Prostate gland (tissue), 2 donors: Measurements from ENCODE around the gene SETD3. TPM values are rescaled to one million over a fixed set of nuclear protein-coding genes. Genes with fewer than 3 reads are reported as not detected.

Experiments used
- DNase-seq: peaks from one replicate; pipeline ENCODE4 v3.0.0-alpha.2; 2019; ENCODE audit warnings: low spot score
- H3K27ac ChIP-seq, 2 donors: fragments of 200-600 bp; sonication (generic); 2 replicates each; pipeline ENCODE4 v1.5.1; 2017 to 2019
- H3K27me3 ChIP-seq: fragments of 200-600 bp; sonication (generic); replicated peaks from 2 replicates; pipeline ENCODE4 v1.5.1; 2019; ENCODE audit not compliant: insufficient read depth
- H3K36me3 ChIP-seq, 2 donors: fragments of 200-600 bp; sonication (generic); 1 replicate in 1 of 2; 2 replicates in 1 of 2; pipeline versions ENCODE4 v1.5.1 to v1.8.1; 2017 to 2019
- H3K4me1 ChIP-seq: fragments of 200-600 bp; sonication (generic); replicated peaks from 2 replicates; pipeline ENCODE4 v1.5.1; 2019
- H3K4me3 ChIP-seq, 2 donors: fragments of 200-600 bp; sonication (generic); 2 replicates each; pipeline ENCODE4 v1.5.1; 2017 to 2019
- H3K9me3 ChIP-seq: fragments of 200-600 bp; sonication (generic); 2 replicates; pipeline ENCODE4 v1.5.1; 2017
- CTCF ChIP-seq, 4 experiments: fragments of 200-600 bp in 2 of 4; fragments of 450-650 bp in 2 of 4; sonication (generic) in 2 of 4; IDR thresholded peaks; 1 replicate in 3 of 4; 2 replicates in 1 of 4; pipeline ENCODE4 v1.5.1; 2016 to 2019; ENCODE audit warnings: antibody characterized with exemption in 4 of 4, mild to moderate bottlenecking in 2 of 4, moderate library complexity in 2 of 4
- POLR2A ChIP-seq: fragments of 450-650 bp; IDR thresholded peaks from one replicate; pipeline ENCODE4 v1.6.1; 2016; ENCODE audit warnings: antibody characterized with exemption, mild to moderate bottlenecking
- POLR2AphosphoS5 ChIP-seq: sonication (generic); formaldehyde crosslinking; IDR thresholded peaks from one replicate; pipeline ENCODE4 v1.6.1; 2017; ENCODE audit warnings: antibody characterized with exemption
- WGBS: methylation state at CpG from one replicate; pipeline ENCODE4 v1.1.5; 2018; 5-methylcytosine and 5-hydroxymethylcytosine counted together
- intact Hi-C: fragments of 100-400 bp; cut with DNase I; formaldehyde crosslinking; loops from one replicate; pipeline ENCODE4 v1.14.2; 2022
- total RNA-seq, 2 donors: library from RNA; depleted of rRNA; stranded (reverse); fragments of >200 nt; gene quantifications; one replicate each; pipeline ENCODE4 v1.1.0, GENCODE V29; 2016

The SETD3 gene
- 100 to 1,000 TPM in 1 of 2 donors, 10 to 100 TPM in 1; 59.5 to 106 TPM for total RNA-seq

GRCh38 chr14:99479906-99480869 lies at the start of gene SETD3:
Gene SETD3, minus strand, starts transcription at chr14:99480859. Its CDS starts 15,054 bp downstream, at chr14:99465805.
- under 1% methylated on average over 54 of the region's 122 CpGs for WGBS
- Histone ChIP-seq H3K27me3 (no peaks in the 10 kb centered on the region), H3K4me3 (peak within 1 kb of the TSS; percentile 93 to 95), H3K36me3 (no peaks in the 10 kb centered on the region), H3K27ac (peak within 1 kb of the TSS; percentile 89 to 92), H3K4me1 (no peaks in the 10 kb centered on the region), H3K9me3 (no peaks in the 10 kb centered on the region)
- peak; percentile 22 for DNase-seq
- peak in 1 of 4 experiments; percentile 28 for TF ChIP-seq CTCF (IDR thresholded peaks at IDR 0.05)
- TF ChIP-seq POLR2AphosphoS5 = peak; percentile 22
- TF ChIP-seq POLR2A = peak; percentile 60
- intact Hi-C loops = no loop called here

GRCh38 chr14:99529899-99530298 lies 49.2 kb upstream of the SETD3 start:
- no peak overlapping the region for H3K27ac ChIP-seq
- H3K4me3 ChIP-seq = no peak overlapping the region
- DNase-seq = no peak
- no peaks in the 10 kb centered on the region for H3K9me3 ChIP-seq
- TF ChIP-seq POLR2AphosphoS5 (no peak), CTCF (IDR thresholded peaks at IDR 0.05) (no peak), POLR2A (no peak)
- peaks cover 4% of the 10 kb centered on the region for H3K4me1 ChIP-seq
- no peaks in the 10 kb centered on the region for H3K27me3 ChIP-seq
- 86% methylated on average over 4 of the region's 4 CpGs for WGBS
- intact Hi-C loops = no loop called here
- no peaks in the 10 kb centered on the region for H3K36me3 ChIP-seq

GRCh38 chr14:99527427-99528076 lies 46.9 kb upstream of the SETD3 start:
- Histone ChIP-seq H3K36me3 (no peaks in the 10 kb centered on the region), H3K9me3 (no peaks in the 10 kb centered on the region), H3K4me1 (peaks cover 20% of the 10 kb centered on the region), H3K27me3 (no peaks in the 10 kb centered on the region), H3K27ac (no peak overlapping the region), H3K4me3 (no peak overlapping the region)
- WGBS = 83% methylated on average over 18 of the region's 19 CpGs
- intact Hi-C loops = no loop called here
- TF ChIP-seq CTCF (IDR thresholded peaks at IDR 0.05) (no peak), POLR2A (no peak), POLR2AphosphoS5 (no peak)
- no peak for DNase-seq

- Histone ChIP-seq H3K27ac (no peak overlapping the region), H3K27me3 (no peaks in the 10 kb centered on the region), H3K9me3 (no peaks in the 10 kb centered on the region), H3K4me3 (no peak overlapping the region), H3K4me1 (peaks cover 20% of the 10 kb centered on the region), H3K36me3 (no peaks in the 10 kb centered on the region)
- WGBS = 85% methylated on average over 12 of the region's 12 CpGs
- DNase-seq = no peak
- TF ChIP-seq CTCF (IDR thresholded peaks at IDR 0.05) = no peak
- TF ChIP-seq POLR2A = no peak
- TF ChIP-seq POLR2AphosphoS5 = no peak
- intact Hi-C loops = no loop called here
Measured at GRCh38 chr14:99527026-99527425, 46.4 kb upstream of the SETD3 start.
